ENCODE results near the gene CORO2A.
A peak's percentile ranks its signal among the peaks of the same experiment; 100 is the strongest.
"Not testable (repeated sequence)": the region's sequence is repeated elsewhere in the genome, so short reads cannot be mapped to it uniquely, and the experiment has no call there.

The CORO2A gene

DNA sequence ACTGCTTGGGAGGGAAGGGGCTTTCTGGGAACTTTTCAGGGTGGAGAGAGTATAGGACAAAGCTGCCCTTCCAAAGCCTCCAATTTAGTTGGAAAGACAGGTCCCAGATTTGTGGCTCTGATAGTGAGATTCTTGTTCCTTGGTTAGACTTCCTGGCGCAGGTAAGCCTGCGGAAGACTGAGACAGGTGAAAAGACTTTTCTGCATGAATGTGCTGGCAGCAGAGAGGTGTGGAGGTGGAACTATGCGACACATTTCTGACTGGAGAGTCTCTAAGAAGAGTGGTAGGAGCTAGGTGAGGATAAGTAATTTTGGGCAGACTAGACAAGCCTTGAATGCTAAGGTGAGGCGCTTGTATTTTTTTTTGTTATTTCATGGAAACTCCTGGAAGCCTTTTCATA, 106.0 kb downstream of the CORO2A start:
- no peak for DNase-seq (ENCODE audit: low spot score)
- no peak for FAIRE-seq

DNA sequence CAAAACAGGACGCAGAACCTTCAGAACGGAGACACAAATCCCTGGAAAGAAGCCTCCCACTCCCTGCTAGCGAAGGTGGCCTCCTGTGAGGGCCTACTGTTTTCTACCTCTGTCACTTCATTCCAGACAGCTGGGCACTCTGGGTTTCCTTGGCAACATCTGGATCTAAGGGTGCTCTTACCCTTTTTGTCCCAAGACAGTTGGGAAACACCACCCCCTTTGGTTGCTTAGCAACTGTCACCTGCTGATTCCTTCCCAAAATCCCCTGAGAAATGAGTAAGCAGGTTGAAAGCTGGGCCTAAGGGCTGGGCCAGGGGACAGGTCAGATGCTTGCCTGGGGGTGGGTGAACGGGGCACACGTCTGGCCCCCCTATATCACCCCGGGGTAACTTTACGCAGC, 106.5 kb downstream of the CORO2A start:
- FAIRE-seq, result no peak
- no peak for DNase-seq (ENCODE audit: low spot score)

DNA sequence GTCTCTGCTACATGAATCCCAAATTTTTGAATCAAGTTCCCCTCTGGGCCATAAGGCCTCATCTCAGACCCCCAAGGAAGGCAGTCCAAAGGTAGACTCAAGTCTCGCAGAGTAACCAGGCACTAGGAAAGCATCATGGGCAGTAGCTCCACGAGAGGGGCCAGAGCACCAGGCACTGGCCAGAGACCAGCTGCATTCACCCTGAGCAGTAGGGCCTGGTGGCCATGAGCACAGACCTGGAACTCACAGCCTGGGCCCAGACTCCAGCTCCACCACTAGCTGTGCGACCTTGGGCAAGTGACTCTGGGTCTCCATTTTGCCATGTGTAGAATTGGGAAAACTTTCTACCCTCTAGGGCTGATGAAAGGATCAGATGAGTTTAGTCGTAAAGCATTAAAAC, 107.4 kb downstream of the CORO2A start:
- FAIRE-seq (no peak), DNase-seq (ENCODE audit: low spot score) (no peak)

DNA sequence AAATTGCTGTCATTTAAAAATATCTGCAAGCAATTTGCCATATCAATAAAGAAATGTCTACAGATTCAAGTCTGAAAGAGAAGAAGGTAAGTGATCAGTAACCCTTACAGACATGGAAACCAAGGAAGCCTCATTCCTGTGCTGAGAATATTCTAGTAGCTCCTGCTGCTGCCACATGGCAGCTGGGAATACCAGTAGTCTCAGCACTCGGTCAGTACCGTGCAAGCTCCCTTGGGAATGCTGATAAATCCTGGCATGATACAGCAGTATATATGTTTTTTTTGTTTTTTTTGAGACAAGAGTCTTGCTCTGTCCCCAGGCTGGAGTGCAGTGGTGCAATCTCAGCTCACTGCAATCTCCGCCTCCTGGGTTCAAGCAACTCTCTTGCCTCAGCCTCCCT, 108.0 kb downstream of the CORO2A start:
- no peak for DNase-seq (ENCODE audit: low spot score)

DNA sequence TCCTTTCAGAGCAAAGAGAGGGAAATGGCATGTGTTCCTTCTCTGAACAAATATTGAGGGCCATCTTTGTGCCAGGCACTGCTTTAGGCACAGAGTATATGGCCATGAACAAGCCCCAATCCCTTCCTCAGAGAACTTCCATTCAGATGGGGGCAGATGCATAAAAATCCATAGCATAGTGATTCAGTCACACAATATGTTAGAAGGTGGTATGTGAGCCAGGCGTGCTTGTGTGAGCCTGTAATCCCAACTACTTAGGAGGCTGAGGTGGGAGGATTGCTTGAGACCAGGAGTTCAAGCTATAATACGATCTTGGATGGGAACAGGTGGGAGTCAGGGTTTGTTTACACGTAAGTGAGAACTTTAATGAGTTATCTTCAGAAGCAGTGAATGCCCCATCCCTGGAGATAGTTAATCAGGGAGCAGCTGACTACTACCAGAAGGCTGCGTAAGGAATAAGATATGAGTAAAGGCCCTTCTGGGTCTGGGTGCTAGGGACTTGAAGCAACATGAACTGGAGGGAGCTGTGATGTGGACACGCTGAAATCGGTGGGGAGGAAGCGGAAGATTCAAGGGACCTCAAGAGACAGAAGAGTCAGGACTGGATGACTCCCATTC, 108.8 kb downstream of the CORO2A start:
- no peak for FAIRE-seq

More for the DNA sequence above, 108.0 kb downstream of the CORO2A start:
- no peak for FAIRE-seq

DNA sequence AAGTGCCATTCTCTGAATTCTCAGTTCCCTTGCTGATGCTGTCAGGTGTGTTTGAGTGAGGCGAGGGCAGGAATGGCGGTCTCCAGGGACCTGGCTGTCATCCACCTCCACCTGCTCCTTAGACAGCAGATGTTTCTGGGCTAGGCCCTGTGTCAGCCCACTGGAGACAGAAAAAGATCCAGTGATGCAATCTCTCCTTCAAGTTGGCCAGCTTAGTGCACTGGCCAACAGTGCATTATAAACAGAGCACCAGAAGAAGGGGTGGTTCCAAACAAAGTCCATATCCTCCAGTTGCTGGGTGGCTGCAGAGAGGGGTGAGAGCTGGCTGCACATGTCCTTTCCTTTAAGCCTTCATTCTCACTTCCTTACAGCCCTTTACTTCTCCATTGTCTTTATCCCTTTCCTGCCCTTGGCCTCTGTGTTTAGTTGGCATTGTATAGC, 109.4 kb downstream of the CORO2A start:
- DNase-seq (ENCODE audit: low spot score) (no peak), FAIRE-seq (no peak)

More for the DNA sequence above, 108.8 kb downstream of the CORO2A start:
- no peak for DNase-seq (ENCODE audit: low spot score)

DNA sequence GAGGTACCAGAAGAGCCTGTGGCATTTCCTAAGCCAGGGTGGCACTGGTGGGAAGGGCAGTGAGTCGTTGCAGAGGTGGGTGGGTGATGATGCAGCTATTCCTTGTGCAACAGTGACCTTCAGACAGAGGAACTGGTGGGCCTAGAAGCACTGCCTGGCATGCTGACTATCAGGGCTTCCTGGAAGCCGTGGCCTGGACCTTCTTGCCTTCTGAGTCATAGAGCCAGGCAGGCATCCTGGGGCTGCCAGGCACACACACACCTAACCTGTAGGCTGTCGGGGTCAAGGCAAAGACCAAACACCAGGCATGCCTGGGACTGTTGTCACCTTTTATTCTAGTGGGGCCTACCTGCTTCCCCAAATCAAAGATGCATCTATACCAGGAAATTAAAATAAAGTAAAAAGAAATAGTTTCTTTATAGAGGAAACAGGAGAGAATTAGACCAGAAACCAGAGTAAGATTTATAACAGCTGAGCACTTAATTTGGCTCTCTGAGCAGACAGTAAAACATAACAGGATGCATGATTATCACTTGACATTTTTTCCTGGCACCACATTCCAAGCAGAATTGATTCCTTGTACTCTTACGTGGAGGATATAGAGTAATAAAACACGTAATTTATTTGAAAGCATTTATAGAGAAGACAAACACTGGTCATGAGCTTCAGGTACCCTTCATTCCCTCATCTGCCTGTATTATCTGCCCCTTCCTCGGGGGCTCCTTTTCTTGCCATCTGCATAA, 110.8 kb downstream of the CORO2A start:
- FAIRE-seq, result no peak

DNA sequence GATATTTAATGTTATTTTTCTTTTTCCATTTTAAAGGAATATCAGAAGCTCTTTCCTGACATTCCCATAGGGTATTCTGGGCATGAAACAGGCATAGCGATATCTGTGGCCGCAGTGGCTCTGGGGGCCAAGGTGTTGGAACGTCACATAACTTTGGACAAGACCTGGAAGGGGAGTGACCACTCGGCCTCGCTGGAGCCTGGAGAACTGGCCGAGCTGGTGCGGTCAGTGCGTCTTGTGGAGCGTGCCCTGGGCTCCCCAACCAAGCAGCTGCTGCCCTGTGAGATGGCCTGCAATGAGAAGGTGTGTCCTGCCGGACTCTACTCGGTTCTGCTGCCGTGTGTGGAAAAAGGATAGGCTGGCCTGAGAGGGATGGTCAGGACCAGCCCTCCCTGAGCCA, 111.7 kb downstream of the CORO2A start:
- FAIRE-seq (no peak), DNase-seq (ENCODE audit: low spot score) (no peak)

More for the DNA sequence above, 110.8 kb downstream of the CORO2A start:
- peak; percentile 23 for DNase-seq (ENCODE audit: low spot score)

DNA sequence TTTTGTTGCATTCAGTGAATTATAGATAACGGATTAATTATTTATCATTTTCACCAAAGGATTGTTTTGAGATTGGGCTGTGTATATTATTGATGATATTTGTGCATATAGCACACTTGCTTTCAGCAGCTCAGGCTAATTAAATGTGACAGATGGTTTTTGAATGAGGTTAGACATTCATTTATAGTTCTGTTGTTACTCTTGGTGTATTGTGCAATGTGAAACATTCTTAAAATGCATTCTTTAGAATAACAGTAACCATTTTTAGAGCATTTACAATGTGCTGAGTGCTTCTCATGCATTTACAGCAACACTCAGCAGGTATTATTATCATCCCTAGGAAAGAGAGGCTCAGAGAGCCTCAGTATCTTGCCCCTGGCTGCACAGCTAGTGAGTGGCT, 112.1 kb downstream of the CORO2A start:
- DNase-seq (ENCODE audit: low spot score) (no peak), FAIRE-seq (no peak)

DNA sequence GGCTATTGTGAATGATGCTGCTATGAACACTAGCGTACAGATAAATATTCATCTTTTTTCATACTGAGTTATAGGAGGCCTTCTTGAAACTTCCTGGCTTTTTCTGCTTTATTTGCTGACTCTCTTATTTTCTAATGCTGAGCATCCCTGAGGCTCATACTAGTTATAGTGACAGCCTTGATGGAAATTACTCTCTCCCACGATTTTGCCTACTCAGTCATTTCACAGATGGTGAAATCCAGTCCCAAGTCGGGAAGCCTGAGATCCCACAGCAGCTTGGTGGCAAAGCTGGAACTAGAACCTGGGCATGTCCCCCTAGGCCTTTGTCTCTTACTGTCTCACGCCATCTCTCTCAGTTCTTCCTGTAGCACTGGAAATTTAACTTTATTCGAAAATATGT, 113.5 kb downstream of the CORO2A start:
- FAIRE-seq, result no peak
- DNase-seq (ENCODE audit: low spot score), result no peak

DNA sequence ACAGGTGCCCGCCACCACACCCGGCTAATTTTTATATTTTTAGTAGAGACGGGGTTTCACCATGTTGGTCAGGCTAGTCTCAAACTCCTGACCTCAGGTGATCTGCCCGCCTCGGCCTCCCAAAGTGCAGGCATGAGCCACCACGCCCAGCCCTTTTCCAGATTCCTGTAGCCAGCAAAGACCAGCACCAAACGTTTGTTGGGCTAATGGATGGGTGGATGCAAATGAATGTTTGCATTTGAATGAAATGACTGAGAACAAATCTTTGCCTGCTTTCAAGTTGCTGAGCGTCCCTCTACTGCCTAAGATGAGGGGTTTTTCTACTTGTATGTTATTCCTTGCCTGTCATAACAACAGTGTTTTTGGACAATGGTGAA, 115.9 kb downstream of the CORO2A start:
- DNase-seq (ENCODE audit: low spot score); FAIRE-seq: not testable (repeated sequence)

DNA sequence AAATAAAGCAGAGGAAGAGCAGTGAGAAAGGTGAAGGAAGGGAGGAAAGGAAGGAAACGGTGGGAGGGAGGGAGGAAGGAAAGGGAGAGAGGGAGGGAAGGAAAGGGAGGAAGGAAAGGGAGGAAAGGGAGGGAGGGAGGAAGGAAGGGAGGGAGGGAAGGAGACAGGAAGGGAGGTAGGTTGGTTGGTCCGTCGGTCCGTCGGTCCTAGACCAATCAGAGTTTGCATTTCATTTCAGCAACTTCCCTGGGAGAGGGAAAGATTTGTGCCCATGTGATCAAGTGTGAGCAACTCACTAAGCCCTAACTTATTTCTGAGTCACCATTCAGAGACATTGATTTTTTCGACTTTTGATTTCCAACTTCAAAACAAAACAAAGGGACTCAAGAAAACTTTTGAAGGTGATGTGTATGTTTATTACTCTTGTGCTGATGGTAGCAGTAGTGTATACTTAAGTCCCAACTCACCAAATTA, 117.1 kb downstream of the CORO2A start:
- FAIRE-seq (no peak), DNase-seq (ENCODE audit: low spot score) (peak; percentile 35)

DNA sequence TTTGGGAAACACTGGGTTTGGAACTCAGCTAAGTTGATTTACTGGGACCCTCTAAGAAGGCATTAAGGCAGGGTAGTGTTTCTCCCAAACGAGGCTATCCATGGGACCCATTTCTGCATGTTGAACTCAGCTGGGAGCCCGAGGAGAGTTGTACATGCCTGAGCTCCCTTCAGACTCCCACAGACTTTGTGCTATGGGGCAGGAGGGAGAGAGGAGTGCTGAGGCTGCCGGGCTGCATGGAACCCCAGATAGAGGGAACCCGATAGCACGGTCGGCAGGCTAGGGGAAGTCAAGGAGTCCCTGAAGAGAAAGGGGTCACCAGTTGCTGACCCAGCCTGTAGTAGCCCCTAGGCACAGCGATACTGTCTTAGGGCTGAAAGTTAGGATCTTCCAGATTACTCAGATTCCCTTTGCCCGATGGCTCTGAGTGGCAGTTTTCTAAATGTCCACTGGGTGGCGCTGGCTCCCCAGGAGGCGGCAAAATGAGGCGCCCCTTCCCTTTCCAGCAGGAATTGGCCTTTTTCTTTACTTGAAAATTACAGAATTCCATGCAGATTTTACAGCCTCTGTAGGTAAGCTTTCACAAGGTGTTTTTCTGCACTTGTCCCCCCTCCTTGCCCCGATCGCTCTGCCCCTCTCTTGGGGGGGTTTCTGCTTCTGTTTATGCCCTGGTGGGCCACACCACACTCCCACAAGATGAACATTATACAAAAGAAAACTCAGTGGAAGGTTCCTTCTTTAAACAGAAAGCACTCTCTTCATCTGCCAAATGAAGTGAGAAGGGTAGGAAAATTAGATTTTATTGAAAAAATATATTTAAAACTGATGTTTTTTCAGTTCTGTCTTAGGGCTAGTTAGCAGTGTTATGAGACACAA, 118.1 kb downstream of the CORO2A start:
- DNase-seq (ENCODE audit: low spot score), result peak; percentile 76
- no peak for FAIRE-seq

DNA sequence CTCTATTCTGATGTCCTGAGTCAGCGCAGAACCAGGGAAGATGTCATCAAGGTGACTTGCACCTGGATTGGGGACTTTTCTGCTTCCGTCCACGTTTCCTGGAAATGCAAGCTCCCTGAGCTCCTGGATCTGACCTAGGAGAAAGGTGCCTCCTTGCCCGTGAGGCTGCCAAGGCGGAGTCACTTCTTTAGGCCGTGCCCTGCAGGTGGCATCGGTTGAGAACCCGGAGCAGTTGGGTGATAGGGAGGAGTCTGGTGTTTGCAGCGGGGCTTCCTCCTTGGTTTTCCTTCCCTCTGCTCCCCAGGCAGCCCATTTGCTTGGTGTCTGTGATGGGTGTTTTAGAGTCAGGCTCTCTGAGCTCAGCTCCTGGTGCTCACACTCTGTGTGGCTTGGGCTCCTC, 120.7 kb downstream of the CORO2A start:
- no peak for DNase-seq (ENCODE audit: low spot score)
- no peak for FAIRE-seq

Data from urothelium cell line (cell line).